ENCODE data around the gene IRF1.
"Not testable (repeated sequence)": the region's sequence is repeated elsewhere in the genome, so short reads cannot be mapped to it uniquely, and the experiment has no call there.

Gene IRF1, protein sequence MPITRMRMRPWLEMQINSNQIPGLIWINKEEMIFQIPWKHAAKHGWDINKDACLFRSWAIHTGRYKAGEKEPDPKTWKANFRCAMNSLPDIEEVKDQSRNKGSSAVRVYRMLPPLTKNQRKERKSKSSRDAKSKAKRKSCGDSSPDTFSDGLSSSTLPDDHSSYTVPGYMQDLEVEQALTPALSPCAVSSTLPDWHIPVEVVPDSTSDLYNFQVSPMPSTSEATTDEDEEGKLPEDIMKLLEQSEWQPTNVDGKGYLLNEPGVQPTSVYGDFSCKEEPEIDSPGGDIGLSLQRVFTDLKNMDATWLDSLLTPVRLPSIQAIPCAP

GRCh38 chr5:132490484-132491367 is at the start of gene IRF1:
Gene IRF1 (minus strand): TSS chr5:132490773. CDS start chr5:132489478, 1,295 bp downstream.
- DNase-seq = peak; percentile 96

GRCh38 chr5:132540149-132540548 is 49.6 kb upstream of the IRF1 start:
- no peak for DNase-seq

GRCh38 chr5:132539716-132540115 is 49.1 kb upstream of the IRF1 start:
- no peak for DNase-seq

GRCh38 chr5:132530946-132531345 is 40.4 kb upstream of the IRF1 start:
- no peak for DNase-seq

GRCh38 chr5:132528866-132529634 is 38.5 kb upstream of the IRF1 start:
- no peak for DNase-seq

DNA sequence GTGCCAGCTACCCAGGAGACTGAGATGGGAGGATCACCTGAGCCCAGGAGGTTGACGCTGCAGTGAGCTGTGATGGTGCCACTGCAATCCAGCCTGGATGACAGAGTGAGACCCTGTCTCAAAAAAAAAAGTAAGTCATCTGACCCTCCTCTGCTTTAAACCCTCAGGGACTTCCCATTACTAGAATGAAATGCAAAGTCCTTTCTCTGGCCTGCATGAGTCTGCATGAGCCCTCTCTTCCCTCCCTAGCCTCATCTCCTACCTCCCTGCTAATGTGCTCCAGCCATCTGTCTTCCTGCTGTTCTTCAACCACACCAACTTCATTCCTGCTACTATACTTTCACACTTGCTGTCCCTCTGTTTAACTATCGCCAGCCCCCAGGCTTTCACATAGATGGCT is 37.4 kb upstream of the IRF1 start:
- no peak for DNase-seq

DNA sequence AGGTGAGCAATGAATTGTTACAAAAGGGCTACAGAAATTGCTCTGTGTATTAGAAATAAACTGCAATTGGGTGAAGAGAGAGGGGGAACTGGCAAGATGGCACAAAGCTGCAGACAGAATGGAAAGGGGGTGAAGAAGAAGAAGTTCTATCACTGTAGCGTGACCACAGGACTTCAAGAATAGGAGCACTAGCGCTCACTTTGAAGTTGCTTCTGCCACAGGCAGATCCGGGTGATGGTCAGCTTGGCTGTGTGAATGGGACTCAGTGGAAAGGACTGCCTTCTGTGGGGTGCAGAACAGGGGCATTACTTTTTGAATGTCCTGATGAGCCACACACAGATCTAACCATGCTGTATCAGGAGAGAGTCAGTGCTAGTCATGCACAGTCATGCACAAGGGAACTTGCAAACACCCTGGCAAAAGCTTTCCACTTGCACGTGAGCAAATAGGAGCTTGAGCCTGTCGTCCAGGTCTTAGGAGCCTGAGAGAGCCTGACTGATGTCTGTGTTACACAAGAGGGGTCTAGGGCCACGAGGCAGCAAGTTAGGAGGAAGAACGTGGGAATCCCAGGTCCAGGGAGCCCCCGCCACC is 36.5 kb upstream of the IRF1 start:
- no peak for DNase-seq

DNA sequence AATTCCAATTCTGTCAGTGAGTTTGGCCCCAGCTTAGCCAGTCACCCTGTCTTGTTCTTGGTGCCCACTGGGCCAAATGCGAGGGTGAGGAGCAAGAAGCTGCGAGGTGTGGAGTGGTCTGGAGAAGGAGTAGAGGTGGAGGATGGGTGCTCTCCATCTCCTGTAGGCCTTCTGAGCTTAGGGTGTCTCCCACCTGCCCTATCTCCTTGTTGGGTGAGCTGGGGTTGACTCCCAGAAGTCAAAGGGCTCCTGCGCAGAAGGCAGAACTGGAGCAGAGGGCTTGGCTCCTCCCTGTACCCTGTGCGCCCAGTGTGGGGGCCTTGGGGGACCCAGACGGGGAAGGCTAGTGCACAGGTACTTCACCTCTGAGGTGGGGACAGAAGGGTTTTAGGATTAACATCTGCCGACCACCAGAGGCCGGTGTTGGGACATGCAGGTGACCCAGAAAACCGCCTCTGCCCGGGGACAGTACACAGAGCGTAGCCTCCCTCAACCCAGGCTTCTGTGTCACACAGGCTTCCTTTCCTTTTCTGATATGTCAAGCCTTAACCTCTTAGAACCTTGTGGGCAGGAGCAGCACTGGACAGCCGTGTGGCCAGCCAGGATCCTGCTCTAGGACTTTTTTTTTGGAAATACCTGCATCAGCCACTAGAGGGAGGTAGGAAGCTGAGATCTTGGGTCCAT is 35.9 kb upstream of the IRF1 start:
- no peak for DNase-seq

DNA sequence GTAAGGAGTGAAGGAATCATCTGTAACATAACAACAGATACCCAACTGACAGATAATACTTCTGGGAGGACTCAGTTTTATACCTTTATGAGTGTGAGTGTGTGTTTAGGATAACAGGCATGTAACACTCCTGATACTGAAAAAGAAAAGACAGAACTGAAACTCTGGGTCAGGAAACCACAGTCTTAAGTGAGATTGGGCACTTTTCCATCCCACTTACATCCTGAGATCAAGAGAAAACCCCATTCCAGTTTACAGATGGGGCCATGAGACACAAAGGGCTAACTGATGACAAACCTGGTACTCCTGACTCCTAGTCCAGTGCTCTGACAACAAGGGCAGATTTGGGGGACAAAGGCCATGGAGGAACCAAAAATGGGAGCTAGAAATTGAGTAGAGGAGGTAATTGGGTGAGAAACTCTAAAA is 34.7 kb upstream of the IRF1 start:
- DNase-seq = no peak

- not testable (repeated sequence) for DNase-seq
These were observed 34.3 kb upstream of the IRF1 start for GRCh38 chr5:132524877-132525276.

GRCh38 chr5:132522067-132522466 is 31.5 kb upstream of the IRF1 start:
- DNase-seq = not testable (repeated sequence)

DNA sequence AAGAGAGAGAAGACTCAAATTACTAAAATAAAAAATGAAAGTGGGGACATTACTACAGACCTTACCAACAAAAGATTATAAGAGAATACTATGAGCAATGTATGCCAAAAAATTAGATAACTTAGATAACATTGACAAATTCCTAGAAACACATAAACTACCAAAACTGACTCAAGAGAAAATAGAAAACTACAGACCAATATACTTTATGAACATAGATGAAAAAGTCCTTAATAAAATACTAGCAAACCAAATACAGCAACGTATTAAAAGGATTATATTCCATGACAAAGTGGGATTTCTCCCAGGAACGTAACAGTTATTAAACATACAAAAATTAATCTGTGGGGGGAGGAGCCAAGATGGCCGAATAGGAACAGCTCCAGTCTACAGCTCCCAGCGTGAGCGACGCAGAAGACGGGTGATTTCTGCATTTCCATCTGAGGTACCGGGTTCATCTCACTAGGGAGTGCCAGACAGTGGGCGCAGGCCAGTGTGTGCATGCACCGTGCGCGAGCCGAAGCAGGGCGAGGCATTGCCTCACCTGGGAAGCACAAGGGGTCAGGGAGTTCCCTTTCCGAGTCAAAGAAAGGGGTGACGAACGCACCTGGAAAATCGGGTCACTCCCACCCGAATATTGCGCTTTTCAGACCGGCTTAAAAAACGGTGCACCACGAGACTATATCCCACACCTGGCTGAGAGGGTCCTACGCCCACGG is 23.2 kb upstream of the IRF1 start:
- not testable (repeated sequence) for DNase-seq

GRCh38 chr5:132510076-132510475 is 19.5 kb upstream of the IRF1 start:
- no peak for DNase-seq

DNA sequence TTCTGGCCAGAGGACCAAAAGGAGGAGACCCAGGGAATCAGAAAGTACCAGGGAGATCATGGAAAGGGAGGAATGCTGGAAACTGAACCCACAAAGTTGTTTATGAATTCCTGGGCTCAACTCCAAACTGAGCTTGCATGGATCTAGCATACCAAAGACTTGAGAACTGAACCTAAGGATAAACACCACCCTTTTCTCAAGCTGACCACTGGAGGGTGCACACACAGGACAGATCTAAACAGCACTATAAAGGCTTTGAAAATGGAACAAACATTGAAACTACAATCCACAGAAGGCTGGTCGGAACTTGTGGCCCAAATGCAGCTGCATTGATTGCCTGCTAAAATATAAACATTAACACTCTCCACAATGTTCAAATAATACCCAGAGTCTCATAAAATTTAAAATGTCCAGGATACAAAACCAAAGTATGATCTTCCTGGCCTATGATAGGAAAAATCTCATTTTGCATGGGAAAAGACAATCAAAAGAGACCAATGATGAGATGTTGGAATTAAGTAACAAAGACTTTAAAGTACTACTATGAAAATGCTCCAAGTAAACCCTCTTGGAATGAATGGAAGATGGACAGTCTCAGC is 15.6 kb upstream of the IRF1 start:
- no peak for DNase-seq

DNA sequence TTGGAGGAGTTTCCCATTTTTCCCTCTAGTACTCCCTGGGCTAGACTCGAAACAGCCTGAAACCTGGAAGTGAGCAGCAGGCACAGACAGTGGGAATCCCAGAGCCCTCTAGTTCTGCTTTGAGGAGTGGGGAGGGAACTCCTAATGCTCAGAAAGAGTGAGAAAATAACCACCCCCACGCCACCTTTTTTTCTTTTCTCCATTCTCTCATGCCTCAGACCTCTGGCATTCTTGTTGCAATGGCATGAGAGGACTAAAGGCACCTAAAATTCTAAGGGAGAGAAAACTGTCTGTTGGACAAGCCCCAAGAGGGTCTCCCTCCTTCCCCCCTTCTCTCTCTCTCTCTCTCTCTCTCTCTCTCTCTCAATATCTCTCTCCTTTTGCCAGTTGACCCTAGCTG is 15.1 kb upstream of the IRF1 start:
- DNase-seq = no peak

GRCh38 chr5:132504746-132505145 is 14.2 kb upstream of the IRF1 start:
- no peak for DNase-seq

GRCh38 chr5:132503244-132503643 is 12.7 kb upstream of the IRF1 start:
- DNase-seq = no peak

DNA sequence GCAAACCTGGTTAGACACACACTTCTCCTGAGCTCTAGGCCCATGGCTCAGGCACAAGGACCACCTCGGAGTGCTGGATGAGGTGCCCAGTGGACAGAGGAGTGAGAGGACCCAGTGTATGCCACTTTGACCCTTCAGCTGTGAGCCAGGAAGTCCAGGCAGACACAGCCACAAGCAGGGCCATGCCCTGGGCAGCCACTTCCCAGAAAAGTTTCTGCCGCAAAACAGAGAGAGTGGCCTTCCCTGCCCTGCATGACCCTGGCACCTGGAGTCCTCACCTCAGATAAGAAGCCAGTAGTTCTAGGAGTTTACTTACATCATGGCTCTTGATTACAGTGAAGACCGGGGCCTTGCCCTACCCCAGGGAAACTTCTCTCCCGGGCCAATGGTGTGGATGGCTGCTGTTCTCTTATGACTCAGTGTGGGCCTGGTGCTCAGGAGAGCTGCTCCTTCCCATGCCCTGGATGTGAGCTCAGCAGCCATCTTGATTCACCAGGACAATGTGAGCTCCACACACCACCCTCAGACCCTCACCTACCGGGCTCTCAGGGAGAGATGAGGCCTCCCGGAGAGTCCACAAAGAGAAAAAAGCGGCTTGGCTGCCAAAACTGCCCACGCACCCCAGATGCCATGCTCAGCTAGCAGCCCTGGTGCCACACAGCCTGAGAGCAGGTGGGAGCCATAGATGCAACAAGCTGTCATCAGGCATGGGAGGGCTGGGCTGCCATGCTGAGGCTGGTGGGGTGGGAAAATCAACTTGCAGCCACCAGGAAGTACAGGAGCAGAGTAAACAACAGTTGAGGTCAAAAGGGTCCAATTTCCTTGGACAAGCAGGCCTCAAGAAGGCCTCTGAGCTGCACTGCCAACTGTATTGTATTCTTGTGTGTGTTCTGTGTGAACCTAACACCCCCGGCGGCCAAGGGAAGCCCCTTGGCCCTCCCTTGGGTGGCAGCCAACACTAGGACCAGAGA is 11.7 kb upstream of the IRF1 start:
- DNase-seq = no peak

GRCh38 chr5:132501629-132501956 is 11.0 kb upstream of the IRF1 start:
- no peak for DNase-seq
